Measurements from ENCODE around the gene SAE1. TPM values are rescaled to one million over a fixed set of nuclear protein-coding genes. Genes with fewer than 3 reads are reported as not detected.
A peak's percentile ranks its signal among the peaks of the same experiment; 100 is the strongest.

SAE1 gene
- total RNA-seq, 1 experiment from 2014 or later: 234 TPM

DNA sequence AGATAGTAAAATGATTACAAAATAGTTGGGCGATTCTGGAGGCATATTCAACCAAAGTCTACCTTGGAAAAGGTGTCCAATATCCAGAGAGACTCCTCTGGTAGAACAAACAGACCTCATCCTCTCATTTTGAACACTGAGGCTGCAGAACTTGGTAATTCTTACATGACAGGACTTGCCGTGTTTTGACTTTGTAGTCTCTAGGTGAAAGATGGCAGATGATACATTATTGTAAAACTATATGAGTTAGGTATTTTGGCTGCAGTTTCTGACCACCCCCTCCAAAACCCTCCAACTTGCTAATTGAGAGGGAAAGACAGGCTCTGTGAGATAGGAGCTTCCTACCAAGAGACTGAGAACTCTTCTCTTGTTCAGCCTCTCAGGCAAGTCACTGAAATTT, 22.6 kb downstream of the SAE1 start:
- no peaks in the 10 kb centered on the region for H3K27me3 Mint-ChIP-seq (ENCODE audit: low read depth)
- H3K36me3 Mint-ChIP-seq (ENCODE audit: insufficient read depth in 1 of 3, low read depth in 3 of 3): peaks cover 56 to 90% (median 75%) of the 10 kb centered on the region in 3 experiments
- H3K18ac ChIP-seq (ENCODE audit: insufficient read length, low read depth, low read length): no peak overlapping the region
- H3K23ac ChIP-seq (ENCODE audit: insufficient read length, low read depth, low read length): no peak overlapping the region
- H3K27ac Mint-ChIP-seq: peak overlapping the region in 2 of 3 experiments; percentile 6 to 31; a peak in 3 of 7 replicates
- H2BK5ac ChIP-seq (ENCODE audit: insufficient read length, low read length): no peak overlapping the region
- no peak overlapping the region for H4K5ac ChIP-seq (ENCODE audit: insufficient read length, low read depth, low read length)
- TF ChIP-seq, protein P1, sequence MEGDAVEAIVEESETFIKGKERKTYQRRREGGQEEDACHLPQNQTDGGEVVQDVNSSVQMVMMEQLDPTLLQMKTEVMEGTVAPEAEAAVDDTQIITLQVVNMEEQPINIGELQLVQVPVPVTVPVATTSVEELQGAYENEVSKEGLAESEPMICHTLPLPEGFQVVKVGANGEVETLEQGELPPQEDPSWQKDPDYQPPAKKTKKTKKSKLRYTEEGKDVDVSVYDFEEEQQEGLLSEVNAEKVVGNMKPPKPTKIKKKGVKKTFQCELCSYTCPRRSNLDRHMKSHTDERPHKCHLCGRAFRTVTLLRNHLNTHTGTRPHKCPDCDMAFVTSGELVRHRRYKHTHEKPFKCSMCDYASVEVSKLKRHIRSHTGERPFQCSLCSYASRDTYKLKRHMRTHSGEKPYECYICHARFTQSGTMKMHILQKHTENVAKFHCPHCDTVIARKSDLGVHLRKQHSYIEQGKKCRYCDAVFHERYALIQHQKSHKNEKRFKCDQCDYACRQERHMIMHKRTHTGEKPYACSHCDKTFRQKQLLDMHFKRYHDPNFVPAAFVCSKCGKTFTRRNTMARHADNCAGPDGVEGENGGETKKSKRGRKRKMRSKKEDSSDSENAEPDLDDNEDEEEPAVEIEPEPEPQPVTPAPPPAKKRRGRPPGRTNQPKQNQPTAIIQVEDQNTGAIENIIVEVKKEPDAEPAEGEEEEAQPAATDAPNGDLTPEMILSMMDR (conservative IDR thresholded peaks at IDR 0.05): no peak
- peaks cover 0 to 4% of the 10 kb centered on the region in 2 experiments; a peak in 1 of 5 replicates for H3K9me3 Mint-ChIP-seq
- H3K4me2 ChIP-seq (ENCODE audit: insufficient read depth, insufficient read length, low read length): no peak overlapping the region
- H3K4me3 Mint-ChIP-seq: no peak overlapping the region
- WGBS (ENCODE audit: extremely low coverage, insufficient read length, low lambda C conversion rate): no CpG with 5 or more reads among the region's 2 CpGs
- H2BK15ac ChIP-seq (ENCODE audit: low read depth, low read length): no peak overlapping the region
- H2BK12ac ChIP-seq (ENCODE audit: insufficient read length, low read depth, low read length): no peak overlapping the region
- no peak overlapping the region for H2BK20ac ChIP-seq (ENCODE audit: low read depth, low read length, poor library complexity, severe bottlenecking)
- H3K14ac ChIP-seq (ENCODE audit: insufficient read depth, low read length): no peak overlapping the region
- H3T11ph ChIP-seq (ENCODE audit: low read length): no peak overlapping the region
- H3K27ac ChIP-seq (ENCODE audit: insufficient read length, low read depth, low read length): no peak overlapping the region
- H2BK120ac ChIP-seq (ENCODE audit: low read depth, low read length, poor library complexity, severe bottlenecking): no peak overlapping the region
- H4K20me1 ChIP-seq (ENCODE audit: control insufficient read depth, insufficient read depth, insufficient read length): no peaks in the 10 kb centered on the region
- peaks cover 13% of the 10 kb centered on the region for H3K79me1 ChIP-seq (ENCODE audit: insufficient read depth, low read depth, low read length, poor library complexity, severe bottlenecking)
- peaks cover 44 to 47% of the 10 kb centered on the region in 2 experiments for H3K4me1 Mint-ChIP-seq
- no peak overlapping the region for H3K9ac ChIP-seq (ENCODE audit: extremely low read depth, insufficient read length, low read length)
- DNase-seq: no peak
- H2AK5ac ChIP-seq (ENCODE audit: insufficient read length, low read length): no peak overlapping the region
- H3K27me3 ChIP-seq (ENCODE audit: insufficient read depth, low read length): no peaks in the 10 kb centered on the region
- no peak overlapping the region for H4K91ac ChIP-seq (ENCODE audit: insufficient read length, low read depth, low read length)
- H3K4me1 ChIP-seq (ENCODE audit: insufficient read depth, low read length): peaks cover 3% of the 10 kb centered on the region
- no peak overlapping the region for H2AFZ ChIP-seq (ENCODE audit: low read length)
- no peak overlapping the region for H3K56ac ChIP-seq (ENCODE audit: insufficient read length, low read depth, low read length)
- H4K8ac ChIP-seq (replicated peaks; ENCODE audit: insufficient read length, low read depth, low read length): no peak overlapping the region
- H3K23me2 ChIP-seq (ENCODE audit: insufficient read length, low read depth, low read length, poor library complexity, severe bottlenecking): no peaks in the 10 kb centered on the region
- H3K4ac ChIP-seq (ENCODE audit: low read depth, low read length): no peak overlapping the region
- H3K79me2 ChIP-seq (ENCODE audit: insufficient read depth, low read length): peaks cover 2% of the 10 kb centered on the region; the same call in 1 of the 2 replicates
- no peaks in the 10 kb centered on the region for H3K9me3 ChIP-seq (ENCODE audit: control insufficient read depth, low read depth, low read length)

Data from H9 (cell line).